Calu3 (cell line): ENCODE results near the gene DOK7. TPM values are rescaled to one million over a fixed set of nuclear protein-coding genes. Genes with fewer than 3 reads are reported as not detected.

Source experiments
- BruUV-seq: library from RNA; stranded (reverse); fragments of 400-500 nt; replicated peaks from 2 replicates; lab custom pipeline; 2021; lab: Mats Ljungman, UMichigan
- CTCF ChIA-PET: fragments of 300-600 bp; sonication (Branson Sonifier 250); formaldehyde crosslinking; loops from one replicate; lab custom pipeline; 2022; ENCODE audit warnings: antibody characterized with exemption; lab: Charles Lee
- DNase-seq: peaks from one replicate; pipeline ENCODE4 v3.0.0; 2022
- H3K27ac Mint-ChIP-seq: one replicate; pipeline ENCODE4 v1.8.0; 2022; ENCODE audit warnings: mixed read lengths; ENCODE audit not compliant: unreplicated experiment
- H3K27me3 Mint-ChIP-seq: one replicate; pipeline ENCODE4 v1.8.0; 2022; ENCODE audit warnings: mixed read lengths; ENCODE audit not compliant: unreplicated experiment
- H3K36me3 Mint-ChIP-seq: one replicate; pipeline ENCODE4 v1.8.0; 2022; ENCODE audit warnings: mild to moderate bottlenecking, moderate library complexity, mixed read lengths; ENCODE audit not compliant: insufficient read depth, unreplicated experiment
- H3K4me1 Mint-ChIP-seq: one replicate; pipeline ENCODE4 v1.8.0; 2022; ENCODE audit warnings: mild to moderate bottlenecking, low read depth, mixed read lengths; ENCODE audit not compliant: unreplicated experiment
- H3K4me3 Mint-ChIP-seq: one replicate; pipeline ENCODE4 v1.8.0; 2022; ENCODE audit warnings: mild to moderate bottlenecking, low read depth, moderate library complexity, mixed read lengths; ENCODE audit not compliant: unreplicated experiment
- H3K9me3 Mint-ChIP-seq: one replicate; pipeline ENCODE4 v1.8.0; 2022; ENCODE audit warnings: low read depth, mixed read lengths; ENCODE audit not compliant: unreplicated experiment
- CTCF ChIP-seq: fragments of 200-600 bp; IDR thresholded peaks from one replicate; pipeline ENCODE4 v1.8.0; 2022; ENCODE audit warnings: antibody characterized with exemption; ENCODE audit not compliant: unreplicated experiment
- intact Hi-C: fragments of 100-400 bp; cut with micrococcal nuclease; formaldehyde crosslinking; loops from one replicate; pipeline ENCODE4 v1.10.0; 2022; ENCODE audit not compliant: unreplicated experiment
- total RNA-seq: library from RNA; stranded (reverse); gene quantifications from 2 replicates; pipeline ENCODE4 v1.2.3, GENCODE V29; 2022

DOK7 gene
- total RNA-seq, 1 experiment from 2014 or later = 2.7 TPM

GRCh38 chr4:3423952-3424351 is 39.2 kb upstream of the DOK7 start:
- Mint-ChIP-seq H3K36me3 (no peaks in the 10 kb centered on the region), H3K4me1 (no peaks in the 10 kb centered on the region), H3K4me3 (no peak overlapping the region), H3K27me3 (no peaks in the 10 kb centered on the region), H3K27ac (no peak overlapping the region), H3K9me3 (no peaks in the 10 kb centered on the region)
- intact Hi-C loops = no loop called here
- no peak for DNase-seq
- CTCF ChIA-PET = no interaction called here
- BruUV-seq = no TSS peak
- no peak for TF ChIP-seq CTCF

GRCh38 chr4:3424522-3425095 is 38.5 kb upstream of the DOK7 start:
- Mint-ChIP-seq H3K36me3 (no peaks in the 10 kb centered on the region), H3K4me3 (no peak overlapping the region), H3K27ac (no peak overlapping the region), H3K4me1 (no peaks in the 10 kb centered on the region), H3K27me3 (no peaks in the 10 kb centered on the region), H3K9me3 (no peaks in the 10 kb centered on the region)
- no TSS peak for BruUV-seq
- intact Hi-C loops = no loop called here
- DNase-seq = no peak
- no peak for TF ChIP-seq CTCF
- CTCF ChIA-PET = no interaction called here

- H3K9me3 Mint-ChIP-seq = no peaks in the 10 kb centered on the region
- H3K27me3 Mint-ChIP-seq = no peaks in the 10 kb centered on the region
- intact Hi-C loops = no loop called here
- BruUV-seq = no TSS peak
- no peak overlapping the region for H3K4me3 Mint-ChIP-seq
- H3K36me3 Mint-ChIP-seq = no peaks in the 10 kb centered on the region
- TF ChIP-seq CTCF = no peak
- no peak overlapping the region for H3K27ac Mint-ChIP-seq
- H3K4me1 Mint-ChIP-seq = no peaks in the 10 kb centered on the region
- CTCF ChIA-PET = no interaction called here
- no peak for DNase-seq
Observed at GRCh38 chr4:3426465-3427133, 36.5 kb upstream of the DOK7 start.

- Mint-ChIP-seq H3K36me3 (no peaks in the 10 kb centered on the region), H3K27ac (no peak overlapping the region), H3K9me3 (no peaks in the 10 kb centered on the region), H3K4me3 (no peak overlapping the region), H3K4me1 (no peaks in the 10 kb centered on the region), H3K27me3 (no peaks in the 10 kb centered on the region)
- no peak for TF ChIP-seq CTCF
- CTCF ChIA-PET = no interaction called here
- intact Hi-C loops = no loop called here
- BruUV-seq = no TSS peak
- DNase-seq = no peak
Observed at GRCh38 chr4:3427134-3427476, 36.0 kb upstream of the DOK7 start.
